ENCODE results near the gene BCL11B. TPM values are rescaled to one million over a fixed set of nuclear protein-coding genes. Genes with fewer than 3 reads are reported as not detected.

Gene BCL11B
- total RNA-seq, 1 donor from 2014 or later: 2.3 TPM

DNA sequence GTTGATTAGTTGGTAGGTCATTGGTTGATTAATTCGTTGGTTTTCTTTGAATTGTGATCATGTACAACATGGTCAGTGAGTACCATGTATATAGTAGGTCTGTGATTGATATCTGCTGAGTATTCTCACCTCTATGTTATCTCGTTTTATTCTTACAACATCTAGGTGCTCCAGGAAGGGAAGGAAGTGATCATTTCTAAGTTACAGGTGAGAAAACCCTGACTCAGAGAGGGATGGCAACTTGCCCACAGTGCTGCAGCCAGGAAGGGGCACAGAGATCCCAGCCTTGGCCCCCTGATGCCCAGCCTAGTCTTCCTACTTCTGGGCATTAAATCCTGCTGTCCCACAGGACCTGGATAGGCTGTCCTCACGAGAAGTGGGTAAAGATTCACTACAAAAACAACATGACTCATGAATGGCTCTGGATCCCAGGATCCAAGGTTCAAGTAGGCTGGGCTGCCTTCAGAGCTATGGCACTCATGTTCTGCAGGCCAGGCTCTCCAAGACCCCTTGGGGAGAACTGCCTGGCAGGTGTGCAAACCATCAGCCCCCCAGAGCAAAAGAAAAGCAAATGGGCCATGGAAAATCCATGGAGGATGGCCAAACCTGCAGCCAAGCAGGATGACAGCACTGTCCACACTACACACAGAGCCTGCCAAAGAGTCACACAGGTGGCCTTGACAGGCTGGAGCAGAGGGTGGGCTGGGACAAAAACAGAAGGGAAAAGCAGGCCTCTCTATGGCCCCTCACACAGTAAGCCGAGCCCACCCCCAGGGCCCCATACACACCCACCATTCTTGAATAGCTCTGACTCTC is 146.2 kb downstream of the BCL11B start:
- no peak for DNase-seq (ENCODE audit: low spot score, unreplicated experiment)
- Mint-ChIP-seq H3K36me3 (ENCODE audit: insufficient read depth) (no peaks in the 10 kb centered on the region), H3K27ac (no peak overlapping the region), H3K4me3 (ENCODE audit: low read depth) (no peak overlapping the region), H3K4me1 (ENCODE audit: low read depth) (peaks cover 5% of the 10 kb centered on the region), H3K27me3 (peaks cover 33% of the 10 kb centered on the region), H3K9me3 (ENCODE audit: low read depth) (no peaks in the 10 kb centered on the region)
- TF ChIP-seq, protein P1, sequence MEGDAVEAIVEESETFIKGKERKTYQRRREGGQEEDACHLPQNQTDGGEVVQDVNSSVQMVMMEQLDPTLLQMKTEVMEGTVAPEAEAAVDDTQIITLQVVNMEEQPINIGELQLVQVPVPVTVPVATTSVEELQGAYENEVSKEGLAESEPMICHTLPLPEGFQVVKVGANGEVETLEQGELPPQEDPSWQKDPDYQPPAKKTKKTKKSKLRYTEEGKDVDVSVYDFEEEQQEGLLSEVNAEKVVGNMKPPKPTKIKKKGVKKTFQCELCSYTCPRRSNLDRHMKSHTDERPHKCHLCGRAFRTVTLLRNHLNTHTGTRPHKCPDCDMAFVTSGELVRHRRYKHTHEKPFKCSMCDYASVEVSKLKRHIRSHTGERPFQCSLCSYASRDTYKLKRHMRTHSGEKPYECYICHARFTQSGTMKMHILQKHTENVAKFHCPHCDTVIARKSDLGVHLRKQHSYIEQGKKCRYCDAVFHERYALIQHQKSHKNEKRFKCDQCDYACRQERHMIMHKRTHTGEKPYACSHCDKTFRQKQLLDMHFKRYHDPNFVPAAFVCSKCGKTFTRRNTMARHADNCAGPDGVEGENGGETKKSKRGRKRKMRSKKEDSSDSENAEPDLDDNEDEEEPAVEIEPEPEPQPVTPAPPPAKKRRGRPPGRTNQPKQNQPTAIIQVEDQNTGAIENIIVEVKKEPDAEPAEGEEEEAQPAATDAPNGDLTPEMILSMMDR (IDR thresholded peaks at IDR 0.05; ENCODE audit: unreplicated experiment): no peak

DNA sequence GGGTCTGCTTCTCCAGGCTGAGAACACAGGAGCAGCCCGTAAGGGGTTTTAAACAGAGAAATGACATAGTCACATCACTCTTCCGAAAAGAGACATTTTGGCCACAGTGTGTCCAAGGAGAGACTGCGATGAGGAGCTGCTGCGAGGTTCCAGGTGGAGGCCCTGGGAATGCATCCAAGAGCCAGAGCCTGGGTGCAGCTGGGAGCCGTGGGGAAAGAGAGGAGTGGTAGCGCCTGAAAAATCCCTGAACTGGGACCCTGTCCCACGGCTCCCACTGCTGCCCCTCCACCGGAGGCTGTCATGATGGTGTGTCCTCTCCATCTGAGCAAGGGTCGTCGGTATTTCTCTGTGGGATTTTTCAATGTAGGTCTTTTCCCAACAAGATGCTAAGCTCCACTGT is 146.9 kb downstream of the BCL11B start:
- H3K4me1 Mint-ChIP-seq (ENCODE audit: low read depth): peaks cover 5% of the 10 kb centered on the region
- H3K9me3 Mint-ChIP-seq (ENCODE audit: low read depth): no peaks in the 10 kb centered on the region
- no peak for DNase-seq (ENCODE audit: low spot score, unreplicated experiment)
- H3K27ac Mint-ChIP-seq: no peak overlapping the region
- no peaks in the 10 kb centered on the region for H3K36me3 Mint-ChIP-seq (ENCODE audit: insufficient read depth)
- TF ChIP-seq, protein P1 (IDR thresholded peaks at IDR 0.05; ENCODE audit: unreplicated experiment): no peak
- no peak overlapping the region for H3K4me3 Mint-ChIP-seq (ENCODE audit: low read depth)
- H3K27me3 Mint-ChIP-seq: peaks cover 33% of the 10 kb centered on the region

GRCh38 chr14:99124482-99125105 is 147.4 kb downstream of the BCL11B start:
- Mint-ChIP-seq H3K4me1 (ENCODE audit: low read depth) (peaks cover 5% of the 10 kb centered on the region), H3K27me3 (peaks cover 32% of the 10 kb centered on the region), H3K9me3 (ENCODE audit: low read depth) (no peaks in the 10 kb centered on the region), H3K4me3 (ENCODE audit: low read depth) (no peak overlapping the region), H3K36me3 (ENCODE audit: insufficient read depth) (no peaks in the 10 kb centered on the region), H3K27ac (no peak overlapping the region)
- TF ChIP-seq, protein P1 (IDR thresholded peaks at IDR 0.05; ENCODE audit: unreplicated experiment): peak; percentile 6
- DNase-seq (ENCODE audit: low spot score, unreplicated experiment): no peak

GRCh38 chr14:99123208-99123870 is 148.7 kb downstream of the BCL11B start:
- TF ChIP-seq, protein P1 (IDR thresholded peaks at IDR 0.05; ENCODE audit: unreplicated experiment): no peak
- H3K4me1 Mint-ChIP-seq (ENCODE audit: low read depth): peaks cover 5% of the 10 kb centered on the region

DNA sequence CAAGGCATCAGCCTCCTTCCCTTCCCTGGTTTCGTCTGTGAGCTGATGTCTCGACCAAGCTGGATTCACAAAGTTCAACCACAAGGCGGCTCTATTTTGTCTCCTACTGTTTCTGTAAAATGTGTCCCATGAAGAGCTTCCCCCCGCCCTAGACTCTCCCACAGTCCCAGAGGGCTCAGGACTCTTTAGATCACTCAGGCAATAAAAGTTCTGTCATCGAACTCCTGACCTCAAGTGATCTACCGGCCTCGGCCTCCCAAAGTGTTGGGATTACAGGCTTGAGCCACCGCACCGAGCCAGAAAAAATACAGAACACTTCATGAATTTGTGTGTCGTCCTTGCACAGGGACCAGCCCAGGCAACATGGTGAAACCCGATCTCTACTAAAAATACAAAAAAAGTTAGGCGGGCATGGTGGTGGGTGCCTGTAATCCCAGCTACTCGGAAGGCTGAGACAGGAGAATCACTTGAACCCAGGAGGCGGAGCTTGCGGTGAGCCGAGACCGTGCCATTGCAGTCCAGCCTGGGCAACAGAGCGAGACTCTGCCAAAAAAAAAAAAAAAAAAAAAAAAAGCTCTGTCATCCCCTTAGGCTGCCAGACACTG is 149.4 kb downstream of the BCL11B start:
- H3K27ac Mint-ChIP-seq: no peak overlapping the region

More at GRCh38 chr14:99123208-99123870, 148.7 kb downstream of the BCL11B start:
- no peaks in the 10 kb centered on the region for H3K9me3 Mint-ChIP-seq (ENCODE audit: low read depth)
- no peak for DNase-seq (ENCODE audit: low spot score, unreplicated experiment)
- no peaks in the 10 kb centered on the region for H3K36me3 Mint-ChIP-seq (ENCODE audit: insufficient read depth)
- H3K4me3 Mint-ChIP-seq (ENCODE audit: low read depth): no peak overlapping the region
- H3K27ac Mint-ChIP-seq: no peak overlapping the region
- peaks cover 35% of the 10 kb centered on the region for H3K27me3 Mint-ChIP-seq

More for the DNA sequence above, 149.4 kb downstream of the BCL11B start:
- Mint-ChIP-seq H3K9me3 (ENCODE audit: low read depth) (no peaks in the 10 kb centered on the region), H3K4me1 (ENCODE audit: low read depth) (peaks cover under 1% of the 10 kb centered on the region), H3K36me3 (ENCODE audit: insufficient read depth) (no peaks in the 10 kb centered on the region), H3K4me3 (ENCODE audit: low read depth) (no peak overlapping the region), H3K27me3 (peaks cover 38% of the 10 kb centered on the region)
- DNase-seq (ENCODE audit: low spot score, unreplicated experiment): no peak
- TF ChIP-seq, protein P1 (IDR thresholded peaks at IDR 0.05; ENCODE audit: unreplicated experiment): no peak
